ENCODE results near the gene ZNF358.

The ZNF358 gene

GRCh38 chr19:7539827-7540425 is 24.0 kb downstream of the ZNF358 start:
- DNase-seq, result no peak

DNA sequence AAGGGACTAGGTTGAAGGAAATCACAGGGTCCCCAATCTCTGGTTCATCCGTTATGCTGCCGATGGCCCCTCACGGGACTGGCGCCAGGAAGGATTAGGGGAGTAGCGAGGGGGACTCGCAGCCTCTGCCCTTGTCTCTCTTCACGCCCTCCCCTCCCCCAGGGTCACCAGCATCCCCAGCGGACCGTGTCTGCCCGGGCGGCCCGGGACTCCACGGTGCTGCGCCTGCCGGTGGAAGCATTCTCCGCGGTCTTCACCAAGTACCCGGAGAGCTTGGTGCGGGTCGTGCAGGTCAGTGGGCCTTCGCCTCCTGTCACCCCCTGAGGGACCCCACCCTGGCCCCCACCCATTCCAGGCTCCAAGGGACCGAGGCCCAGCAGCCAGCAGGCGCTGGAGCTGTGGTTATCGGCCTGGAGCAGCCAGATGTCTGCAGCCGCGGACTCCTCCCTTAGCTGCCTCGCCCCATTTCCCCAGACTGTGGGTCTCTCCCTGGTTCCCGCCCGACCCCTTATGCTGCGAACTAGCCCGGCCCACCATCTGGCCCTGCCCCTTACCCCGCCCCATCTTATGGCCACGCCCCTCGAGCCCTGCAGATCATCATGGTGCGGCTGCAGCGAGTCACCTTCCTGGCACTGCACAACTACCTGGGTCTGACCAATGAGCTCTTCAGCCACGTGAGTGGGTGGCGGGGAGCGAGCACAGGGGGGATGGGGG is 25.0 kb downstream of the ZNF358 start:
- DNase-seq, result no peak

DNA sequence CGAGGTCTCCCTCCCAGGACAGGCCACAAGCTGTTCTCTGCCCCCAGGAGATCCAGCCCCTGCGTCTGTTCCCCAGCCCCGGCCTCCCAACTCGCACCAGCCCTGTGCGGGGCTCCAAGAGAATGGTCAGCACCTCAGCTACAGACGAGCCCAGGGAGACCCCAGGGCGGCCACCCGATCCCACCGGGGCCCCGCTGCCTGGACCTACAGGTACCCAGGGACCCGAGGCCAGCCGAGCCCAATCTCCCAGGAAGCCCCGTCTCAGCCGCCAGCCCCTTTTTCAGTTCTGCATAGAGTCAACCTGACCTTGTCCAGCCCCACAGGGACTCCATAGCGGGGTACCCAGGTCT is 25.5 kb downstream of the ZNF358 start:
- DNase-seq, result no peak

DNA sequence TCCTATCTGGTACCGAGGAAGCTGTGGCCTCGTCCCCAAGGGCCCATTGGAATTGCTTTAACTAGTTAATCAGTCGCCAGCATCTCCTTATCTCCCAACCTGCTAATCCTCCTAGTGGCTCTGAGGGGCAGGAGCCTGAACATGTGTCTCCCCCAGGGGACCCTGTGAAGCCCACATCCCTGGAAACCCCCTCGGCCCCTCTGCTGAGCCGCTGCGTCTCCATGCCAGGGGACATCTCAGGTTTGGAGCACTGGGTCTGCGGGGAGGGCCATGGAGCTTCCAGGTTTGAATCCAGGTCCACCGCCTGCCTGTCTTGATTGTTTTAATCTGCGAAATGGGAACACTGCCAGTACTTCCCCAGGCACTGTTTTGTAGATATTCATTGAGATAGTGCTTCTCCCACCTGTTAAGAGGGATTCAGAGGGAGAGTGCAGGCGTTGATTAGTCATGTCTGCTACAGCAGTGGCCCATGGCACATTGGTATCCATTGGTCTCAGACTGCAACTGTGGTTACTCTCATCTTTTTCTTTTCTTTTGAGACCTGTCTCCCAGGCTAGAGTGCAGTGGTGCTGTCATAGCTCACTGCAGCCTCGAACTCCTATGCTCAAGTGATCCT is 26.0 kb downstream of the ZNF358 start:
- DNase-seq, result no peak

GRCh38 chr19:7542556-7543348 is 26.8 kb downstream of the ZNF358 start:
- DNase-seq, result no peak

GRCh38 chr19:7544626-7545025 is 28.7 kb downstream of the ZNF358 start:
- DNase-seq, result no peak

GRCh38 chr19:7545300-7545699 is 29.4 kb downstream of the ZNF358 start:
- no peak for DNase-seq

- DNase-seq, result no peak
Measured at GRCh38 chr19:7545904-7546303, 30.0 kb downstream of the ZNF358 start.

- DNase-seq, result no peak
Measured at GRCh38 chr19:7547159-7547558, 31.3 kb downstream of the ZNF358 start.

GRCh38 chr19:7549429-7550148 is 33.7 kb downstream of the ZNF358 start:
- DNase-seq, result no peak

DNA sequence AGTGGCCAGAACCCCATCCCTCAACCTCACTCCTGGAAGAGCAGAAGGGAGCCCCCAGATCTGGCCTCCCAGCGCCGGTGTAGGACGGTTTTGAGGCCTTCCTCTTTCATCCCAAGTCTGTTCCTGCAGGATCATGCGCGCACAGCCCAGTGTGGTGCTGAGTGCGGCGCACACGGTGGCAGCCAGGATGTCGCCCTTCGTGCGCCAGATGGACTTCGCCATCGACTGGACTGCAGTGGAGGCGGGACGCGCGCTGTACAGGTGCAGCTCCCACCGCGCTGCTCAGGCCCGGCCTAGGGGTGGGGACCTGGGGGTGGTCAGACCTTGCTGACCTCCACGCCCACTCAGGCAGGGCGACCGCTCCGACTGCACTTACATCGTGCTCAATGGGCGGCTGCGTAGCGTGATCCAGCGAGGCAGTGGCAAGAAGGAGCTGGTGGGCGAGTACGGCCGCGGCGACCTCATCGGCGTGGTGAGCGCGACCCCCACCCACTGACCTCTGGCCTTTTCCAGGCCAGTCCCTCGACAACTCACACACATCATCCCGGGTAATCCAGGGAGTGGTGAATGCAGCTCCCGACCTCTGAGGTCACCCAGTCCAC is 34.4 kb downstream of the ZNF358 start:
- no peak for DNase-seq

DNA sequence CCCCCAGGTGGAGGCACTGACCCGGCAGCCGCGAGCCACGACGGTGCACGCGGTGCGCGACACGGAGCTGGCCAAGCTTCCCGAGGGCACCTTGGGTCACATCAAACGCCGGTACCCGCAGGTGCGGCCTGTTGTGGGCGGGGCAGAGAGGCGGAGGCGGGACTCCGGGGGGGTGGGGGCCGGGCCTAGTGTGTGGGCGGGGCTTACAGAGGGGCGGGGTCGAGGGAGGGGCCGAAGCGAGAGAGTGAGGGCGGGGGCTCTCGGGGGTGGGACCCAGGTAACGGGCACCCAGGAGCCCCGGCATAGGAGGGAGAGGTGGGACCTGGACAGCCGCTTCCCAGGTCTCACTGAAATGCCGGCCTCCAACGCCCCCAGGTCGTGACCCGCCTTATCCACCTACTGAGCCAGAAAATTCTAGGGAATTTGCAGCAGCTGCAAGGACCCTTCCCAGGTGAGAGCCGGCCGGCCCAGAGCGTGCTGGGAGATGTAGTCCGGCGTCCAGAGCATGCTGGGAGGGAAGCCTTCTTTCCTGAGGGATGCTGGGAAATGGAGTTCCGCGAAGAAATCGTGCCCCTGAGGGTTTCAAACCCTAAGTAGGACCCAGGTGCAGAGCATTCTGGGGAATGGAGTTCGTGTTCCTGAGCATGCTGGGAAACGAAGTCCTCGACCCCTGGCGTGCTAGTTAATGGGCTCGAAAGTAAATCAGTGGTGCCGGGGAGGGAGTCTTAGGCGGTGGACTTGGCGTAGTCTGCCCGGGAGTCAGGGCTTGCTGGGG is 35.3 kb downstream of the ZNF358 start:
- DNase-seq, result peak in 1 of 2 donors; percentile 28

DNA sequence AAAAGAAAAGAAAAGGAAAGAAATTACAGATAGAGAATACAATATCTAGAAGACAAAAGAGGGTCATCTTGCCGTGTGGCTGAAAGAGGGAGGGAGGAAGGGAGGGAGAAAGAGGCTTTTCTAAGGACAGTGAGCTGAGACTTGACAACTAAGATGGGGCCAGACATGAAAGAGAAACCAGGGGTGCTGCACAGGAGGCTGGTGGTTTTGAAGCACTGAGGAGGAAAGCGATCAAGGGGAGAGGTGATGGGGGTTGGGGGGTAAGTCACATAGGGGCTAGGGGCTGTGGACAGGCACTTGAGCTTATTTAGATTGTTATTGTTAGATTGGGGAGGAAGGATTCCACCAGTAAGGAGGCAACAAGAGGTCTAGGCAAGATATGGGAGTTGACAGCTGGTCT is 36.9 kb downstream of the ZNF358 start:
- no peak for DNase-seq

DNA sequence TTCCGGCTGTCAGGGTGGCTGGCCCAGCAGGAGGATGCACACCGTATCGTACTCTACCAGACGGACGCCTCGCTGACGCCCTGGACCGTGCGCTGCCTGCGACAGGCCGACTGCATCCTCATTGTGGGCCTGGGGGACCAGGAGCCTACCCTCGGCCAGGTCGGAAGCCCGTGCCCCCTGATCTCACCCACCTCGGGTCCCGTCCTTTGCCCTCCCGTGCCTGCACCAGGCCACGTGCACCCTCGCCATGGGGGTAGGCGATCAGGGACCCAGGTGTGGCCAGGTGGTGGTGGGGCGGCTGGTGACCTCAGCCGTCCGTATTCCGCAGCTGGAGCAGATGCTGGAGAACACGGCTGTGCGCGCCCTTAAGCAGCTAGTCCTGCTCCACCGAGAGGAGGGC is 38.7 kb downstream of the ZNF358 start:
- no peak for DNase-seq

DNA sequence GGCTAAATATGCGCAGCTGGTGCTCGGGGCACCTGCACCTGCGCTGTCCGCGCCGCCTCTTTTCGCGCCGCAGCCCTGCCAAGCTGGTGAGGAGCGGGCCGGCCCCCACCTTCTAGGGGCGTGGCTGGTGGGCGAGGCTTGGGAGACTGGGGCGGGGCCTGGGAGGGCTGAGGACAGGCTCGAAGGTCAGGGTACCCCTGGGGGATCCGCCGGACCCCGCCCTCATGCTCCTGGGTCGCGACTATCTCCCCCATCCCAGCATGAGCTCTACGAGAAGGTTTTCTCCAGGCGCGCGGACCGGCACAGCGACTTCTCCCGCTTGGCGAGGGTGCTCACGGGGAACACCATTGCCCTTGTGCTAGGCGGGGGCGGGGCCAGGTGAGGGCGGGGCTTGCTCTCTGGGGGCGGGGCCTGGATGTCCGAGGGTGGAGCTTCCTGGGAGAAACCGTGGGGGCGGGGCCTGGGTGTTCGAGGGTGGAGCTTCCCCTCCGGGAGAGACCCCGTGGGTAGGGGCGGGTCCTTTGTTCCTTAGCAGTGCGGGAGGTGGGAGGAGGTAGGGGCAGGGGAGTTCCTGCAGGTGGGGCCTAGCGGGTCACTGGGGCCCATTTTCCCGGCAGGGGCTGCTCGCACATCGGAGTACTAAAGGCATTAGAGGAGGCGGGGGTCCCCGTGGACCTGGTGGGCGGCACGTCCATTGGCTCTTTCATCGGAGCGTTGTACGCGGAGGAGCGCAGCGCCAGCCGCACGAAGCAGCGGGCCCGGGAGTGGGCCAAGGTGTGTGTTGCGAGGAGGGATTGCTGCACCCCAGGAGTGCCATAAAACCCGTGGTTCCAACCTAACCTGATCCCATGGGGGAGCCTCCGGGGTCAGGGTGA is 39.3 kb downstream of the ZNF358 start:
- peak; percentile 15 for DNase-seq

GRCh38 chr19:7556696-7557315 is 40.9 kb downstream of the ZNF358 start:
- no peak for DNase-seq

DNA sequence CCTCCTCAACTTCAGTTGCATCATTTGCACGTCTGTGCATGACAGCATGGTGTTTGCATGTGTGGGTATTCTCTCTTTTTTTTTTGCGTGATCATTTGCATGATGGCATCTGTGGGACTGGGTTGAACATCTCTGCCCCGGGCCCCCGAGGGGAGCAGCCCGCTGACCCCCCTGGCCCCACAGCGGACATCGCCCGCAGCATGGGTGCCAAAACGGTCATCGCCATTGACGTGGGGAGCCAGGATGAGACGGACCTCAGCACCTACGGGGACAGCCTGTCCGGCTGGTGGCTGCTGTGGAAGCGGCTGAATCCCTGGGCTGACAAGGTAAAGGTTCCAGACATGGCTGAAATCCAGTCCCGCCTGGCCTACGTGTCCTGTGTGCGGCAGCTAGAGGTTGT is 42.8 kb downstream of the ZNF358 start:
- DNase-seq, result no peak

- DNase-seq, result no peak
Measured at GRCh38 chr19:7559102-7559501, 43.2 kb downstream of the ZNF358 start.

DNA sequence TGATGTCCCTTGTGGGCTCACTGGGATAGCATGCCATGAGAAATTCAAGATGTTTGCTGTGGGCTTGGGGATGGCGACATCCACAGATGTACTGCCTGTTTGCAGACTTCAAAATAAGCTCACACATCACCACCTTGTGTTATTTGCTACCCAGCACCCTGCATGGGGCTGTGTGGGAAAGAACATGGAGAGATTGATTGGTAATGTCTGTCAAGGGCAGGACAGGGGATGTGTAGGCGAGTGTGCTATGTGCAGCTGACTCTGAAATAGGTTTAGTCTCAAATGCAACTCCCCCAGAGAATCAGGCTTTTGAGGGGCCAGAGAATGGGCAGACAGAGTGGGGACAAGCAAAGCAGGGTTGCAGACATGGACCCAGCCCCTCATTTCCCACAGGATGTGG is 44.4 kb downstream of the ZNF358 start:
- no peak for DNase-seq

DNA sequence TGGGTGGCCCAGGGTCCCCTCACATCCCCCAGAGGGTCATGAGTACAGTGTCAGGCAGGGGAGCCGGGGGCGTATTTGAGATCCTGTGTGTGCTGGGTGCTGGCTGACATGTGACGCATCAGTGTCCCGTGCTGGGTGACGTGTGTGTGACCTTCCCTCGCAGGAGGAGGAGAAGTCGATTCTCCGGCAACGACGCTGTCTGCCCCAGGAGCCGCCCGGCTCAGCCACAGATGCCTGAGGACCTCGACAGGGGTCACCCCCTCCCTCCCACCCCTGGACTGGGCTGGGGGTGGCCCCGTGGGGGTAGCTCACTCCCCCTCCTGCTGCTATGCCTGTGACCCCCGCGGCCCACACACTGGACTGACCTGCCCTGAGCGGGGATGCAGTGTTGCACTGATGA is 45.4 kb downstream of the ZNF358 start:
- DNase-seq, result no peak

All from activated CD4-positive, alpha-beta T cell treated with anti-CD3 and anti-CD28 coated beads for 4 hours (primary cell).